Gastrocnemius medialis (tissue), 4 donors: ENCODE measurements around the gene CELSR2. TPM values are rescaled to one million over a fixed set of nuclear protein-coding genes. Genes with fewer than 3 reads are reported as not detected.

ENCODE experiments used
- ATAC-seq, 2 donors: fragments of 150-250 bp; one replicate each; pipeline ENCODE4 v1.9.1; 2016
- DNase-seq, 2 donors: peaks; one replicate each; pipeline ENCODE4 v3.0.0-alpha.2; 2019
- H3K27ac ChIP-seq, 4 donors: fragments of 200-600 bp; sonication (generic); 1 replicate in 1 of 4; 2 replicates in 3 of 4; pipeline ENCODE4 v1.5.1; 2016 to 2018; ENCODE audit warnings: mild to moderate bottlenecking in 2 of 4, moderate library complexity in 1 of 4
- H3K27me3 ChIP-seq, 3 donors: fragments of 200-600 bp; sonication (generic) in 2 of 3; 1 replicate in 1 of 3; 2 replicates in 2 of 3; pipeline versions ENCODE4 v1.5.1 to v1.6.0; 2016 to 2019; ENCODE audit warnings: mild to moderate bottlenecking in 1 of 3, moderate library complexity in 1 of 3
- H3K36me3 ChIP-seq, 2 donors: fragments of 200-600 bp; sonication (generic) in 1 of 2; one replicate each; pipeline ENCODE4 v1.5.1; 2017 to 2018
- H3K4me1 ChIP-seq, 2 donors: fragments of 200-600 bp; sonication (generic) in 1 of 2; one replicate each; pipeline ENCODE4 v1.5.1; 2016 to 2017; ENCODE audit warnings: mild to moderate bottlenecking in 2 of 2
- H3K4me3 ChIP-seq, 4 donors: fragments of 200-600 bp; sonication (generic) in 3 of 4; 1 replicate in 1 of 4; 2 replicates in 3 of 4; pipeline ENCODE4 v1.5.1; 2016 to 2019; ENCODE audit warnings: mild to moderate bottlenecking in 2 of 4
- H3K9me3 ChIP-seq, 3 donors: fragments of 200-600 bp; sonication (generic) in 2 of 3; 1 replicate in 1 of 3; 2 replicates in 2 of 3; pipeline ENCODE4 v1.5.1; 2016 to 2019
- POLR2A ChIP-seq, 2 donors: fragments of 450-650 bp; IDR thresholded peaks; one replicate each; pipeline ENCODE4 v1.6.1; 2017; ENCODE audit warnings: antibody characterized with exemption in 2 of 2, mild to moderate bottlenecking in 2 of 2, moderate library complexity in 2 of 2
- in situ Hi-C, 4 donors: fragments of 200-750 bp; cut with MboI; loops; one replicate each; pipeline versions ENCODE4 v1.15.0 to v1.8.0; 2017; ENCODE audit warnings: low sequenced_read_pairs in 4 of 4
- intact Hi-C: fragments of 100-400 bp; cut with DNase I; formaldehyde crosslinking; loops from one replicate; pipeline ENCODE4 v1.15.1; 2023; ENCODE audit warnings: low total_unique reads
- total RNA-seq, 4 donors: library from RNA; depleted of rRNA; stranded (reverse); fragments of >200 nt; gene quantifications; one replicate each; pipeline versions ENCODE4 v1.1.0 to v1.2.3, GENCODE V29; 2016
- TF ChIP-seq, protein P1 (sequence below), 5 experiments: fragments of 450-650 bp in 3 of 5; fragments of 200-600 bp in 2 of 5; sonication (generic) in 2 of 5; IDR thresholded peaks in 4 of 5; conservative IDR thresholded peaks in 1 of 5; 1 replicate in 4 of 5; 2 replicates in 1 of 5; pipeline ENCODE4 v1.5.1; 2016 to 2019; ENCODE audit warnings: antibody characterized with exemption in 5 of 5, mild to moderate bottlenecking in 3 of 5, moderate library complexity in 3 of 5

The CELSR2 gene
- total RNA-seq, 4 donors from 2014 or later: 5.8 to 12.5 (median 7.9) TPM

DNA sequence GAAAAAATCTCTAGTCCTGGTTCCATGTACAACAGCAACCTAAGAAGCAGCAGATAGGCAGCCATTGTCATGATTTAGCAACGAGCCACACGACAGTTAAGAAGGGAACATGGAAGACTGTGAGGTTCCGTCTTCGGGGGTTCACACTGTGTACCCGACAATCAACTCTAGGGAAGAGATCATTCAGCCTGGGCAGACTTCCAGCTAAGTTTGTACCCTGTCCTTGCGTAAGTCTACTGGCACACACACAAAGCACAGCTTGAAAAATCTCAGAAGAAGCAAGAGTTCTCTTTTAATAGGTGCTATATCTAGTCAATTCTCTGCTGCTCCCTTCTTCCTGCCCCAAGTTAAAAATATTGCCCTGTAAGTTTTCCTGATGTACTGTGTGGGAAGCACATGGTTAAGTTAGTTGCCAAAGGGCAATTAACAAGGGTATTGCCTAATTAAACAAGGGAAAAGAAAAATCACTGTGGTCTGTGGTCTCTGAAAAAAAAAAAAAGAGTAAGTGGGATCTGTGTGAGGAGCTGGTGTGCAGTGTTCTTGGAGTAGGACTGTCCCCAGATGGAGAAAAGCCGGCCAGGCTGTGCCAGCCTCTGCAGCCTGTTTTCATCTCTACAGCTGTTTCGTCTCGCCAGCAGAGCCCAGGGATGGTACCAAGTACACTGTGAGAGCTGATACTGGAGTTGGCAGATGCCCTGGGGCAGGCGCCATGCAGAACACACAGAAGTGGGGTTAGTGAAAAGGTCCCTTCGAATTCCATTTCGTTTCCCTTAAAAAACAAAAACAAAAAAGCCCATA is 63.8 kb downstream of the CELSR2 start:
- in situ Hi-C loops (no loop called here), intact Hi-C loops (no loop called here)
- H3K36me3 ChIP-seq: peaks cover 0 to 92% of the 10 kb centered on the region in 2 donors
- no peak overlapping the region for H3K4me3 ChIP-seq
- TF ChIP-seq, protein P1, sequence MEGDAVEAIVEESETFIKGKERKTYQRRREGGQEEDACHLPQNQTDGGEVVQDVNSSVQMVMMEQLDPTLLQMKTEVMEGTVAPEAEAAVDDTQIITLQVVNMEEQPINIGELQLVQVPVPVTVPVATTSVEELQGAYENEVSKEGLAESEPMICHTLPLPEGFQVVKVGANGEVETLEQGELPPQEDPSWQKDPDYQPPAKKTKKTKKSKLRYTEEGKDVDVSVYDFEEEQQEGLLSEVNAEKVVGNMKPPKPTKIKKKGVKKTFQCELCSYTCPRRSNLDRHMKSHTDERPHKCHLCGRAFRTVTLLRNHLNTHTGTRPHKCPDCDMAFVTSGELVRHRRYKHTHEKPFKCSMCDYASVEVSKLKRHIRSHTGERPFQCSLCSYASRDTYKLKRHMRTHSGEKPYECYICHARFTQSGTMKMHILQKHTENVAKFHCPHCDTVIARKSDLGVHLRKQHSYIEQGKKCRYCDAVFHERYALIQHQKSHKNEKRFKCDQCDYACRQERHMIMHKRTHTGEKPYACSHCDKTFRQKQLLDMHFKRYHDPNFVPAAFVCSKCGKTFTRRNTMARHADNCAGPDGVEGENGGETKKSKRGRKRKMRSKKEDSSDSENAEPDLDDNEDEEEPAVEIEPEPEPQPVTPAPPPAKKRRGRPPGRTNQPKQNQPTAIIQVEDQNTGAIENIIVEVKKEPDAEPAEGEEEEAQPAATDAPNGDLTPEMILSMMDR (IDR thresholded peaks at IDR 0.05 in 4 of 5, conservative IDR thresholded peaks at IDR 0.05 in 1 of 5): no peak
- no peak for TF ChIP-seq POLR2A (IDR thresholded peaks at IDR 0.05)
- no peaks in the 10 kb centered on the region for H3K27me3 ChIP-seq
- ATAC-seq (peak in 1 of 2 donors; percentile 43), DNase-seq (peak in 1 of 2 donors; percentile 52)
- no peaks in the 10 kb centered on the region for H3K9me3 ChIP-seq
- peaks cover 9 to 22% of the 10 kb centered on the region in 2 donors for H3K4me1 ChIP-seq
- H3K27ac ChIP-seq: peak overlapping the region in 3 of 4 donors; percentile 1 to 64 (median 51)

- no peaks in the 10 kb centered on the region for H3K27me3 ChIP-seq
- no peaks in the 10 kb centered on the region for H3K9me3 ChIP-seq
- ATAC-seq: peak in 1 of 2 donors; percentile 6
- TF ChIP-seq, protein P1 (IDR thresholded peaks at IDR 0.05 in 4 of 5, conservative IDR thresholded peaks at IDR 0.05 in 1 of 5): no peak
- TF ChIP-seq POLR2A (IDR thresholded peaks at IDR 0.05): no peak
- peaks cover 0 to 99% of the 10 kb centered on the region in 2 donors for H3K36me3 ChIP-seq
- H3K4me3 ChIP-seq: no peak overlapping the region
- no peak for DNase-seq
- H3K4me1 ChIP-seq: peaks cover 9 to 14% of the 10 kb centered on the region in 2 donors
- in situ Hi-C loops: no loop called here
- intact Hi-C loops: no loop called here
- H3K27ac ChIP-seq: peak overlapping the region in 2 of 4 donors; percentile 23 to 35
Measured at GRCh38 chr1:109314795-109315194, 65.5 kb downstream of the CELSR2 start.

- no peaks in the 10 kb centered on the region for H3K9me3 ChIP-seq
- no peak overlapping the region for H3K4me3 ChIP-seq
- peak overlapping the region in 2 of 4 donors; percentile 23 to 35 for H3K27ac ChIP-seq
- TF ChIP-seq, protein P1 (IDR thresholded peaks at IDR 0.05 in 4 of 5, conservative IDR thresholded peaks at IDR 0.05 in 1 of 5): no peak
- no peak for TF ChIP-seq POLR2A (IDR thresholded peaks at IDR 0.05)
- H3K4me1 ChIP-seq: peaks cover 9 to 14% of the 10 kb centered on the region in 2 donors
- intact Hi-C loops (no loop called here), in situ Hi-C loops (no loop called here)
- H3K36me3 ChIP-seq: peaks cover 0 to 99% of the 10 kb centered on the region in 2 donors
- no peak for ATAC-seq
- no peaks in the 10 kb centered on the region for H3K27me3 ChIP-seq
- DNase-seq: no peak
Measured at GRCh38 chr1:109315288-109315687, 65.9 kb downstream of the CELSR2 start.

DNA sequence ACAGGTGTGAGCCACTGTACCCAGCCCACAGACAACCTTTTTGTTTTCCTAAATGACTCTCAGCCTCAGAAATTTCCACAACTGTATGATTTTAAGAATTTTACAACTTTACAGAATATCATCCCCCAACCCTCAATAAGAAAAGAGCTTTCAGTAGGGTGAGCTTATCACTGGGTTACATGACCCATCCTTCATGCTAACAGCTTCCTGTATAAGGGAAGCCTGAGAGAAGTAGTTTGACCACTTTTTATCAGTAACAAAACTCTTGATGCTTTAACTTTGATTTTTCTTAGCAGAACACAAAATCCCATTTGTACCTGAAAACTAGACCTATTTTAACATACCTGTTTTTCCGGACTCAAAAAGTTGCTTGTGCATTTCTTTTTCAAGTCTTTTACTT is 67.2 kb downstream of the CELSR2 start:
- TF ChIP-seq, protein P1 (IDR thresholded peaks at IDR 0.05 in 4 of 5, conservative IDR thresholded peaks at IDR 0.05 in 1 of 5): no peak
- TF ChIP-seq POLR2A (IDR thresholded peaks at IDR 0.05): no peak
- Histone ChIP-seq H3K9me3 (no peaks in the 10 kb centered on the region), H3K4me3 (no peak overlapping the region), H3K36me3 (peaks cover 0 to 99% of the 10 kb centered on the region in 2 donors), H3K27ac (peak overlapping the region in 1 of 4 donors; percentile 29), H3K27me3 (no peaks in the 10 kb centered on the region), H3K4me1 (peaks cover 9 to 14% of the 10 kb centered on the region in 2 donors)
- in situ Hi-C loops: no loop called here
- intact Hi-C loops: no loop called here
- DNase-seq: no peak
- no peak for ATAC-seq
